ENCODE results near the gene EFCAB8.

Gene EFCAB8

DNA sequence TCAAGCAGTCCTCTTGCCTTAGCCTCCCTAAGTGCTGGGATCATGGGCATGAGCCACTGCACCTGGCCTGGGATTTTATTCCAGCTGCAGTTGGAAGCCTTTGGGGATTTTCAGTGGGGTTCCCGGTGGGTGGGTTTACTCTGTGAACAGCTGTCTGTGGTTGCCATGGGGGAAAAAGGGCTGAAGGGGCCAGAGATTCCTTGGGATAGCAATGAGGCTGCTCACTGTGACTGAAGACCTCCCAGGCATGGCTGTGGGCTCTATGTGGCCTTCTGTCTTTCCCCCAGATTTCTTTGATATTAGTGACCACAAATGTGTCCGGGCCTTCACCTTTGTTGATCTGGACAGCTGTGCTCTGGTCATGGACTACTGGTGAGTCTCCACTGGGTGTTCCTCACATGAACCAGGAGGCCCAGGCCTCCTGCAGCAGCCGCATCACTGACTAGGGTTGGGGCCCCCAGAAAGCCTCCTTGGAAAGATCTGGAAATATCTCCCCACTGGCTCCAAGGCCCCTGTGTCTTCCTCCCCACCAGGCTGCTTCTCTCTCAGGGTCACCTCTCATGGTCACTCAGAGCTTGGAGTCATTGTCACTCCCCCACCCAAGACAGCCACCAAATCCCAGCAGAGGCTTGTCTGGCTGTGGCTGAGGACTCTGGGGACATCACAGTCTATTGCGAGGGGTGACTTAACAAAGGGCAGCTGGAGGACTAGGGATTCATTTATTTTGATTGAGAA lies 33.4 kb downstream of the EFCAB8 start:
- no peak for DNase-seq (ENCODE audit: low read depth in 2 of 2)

DNA sequence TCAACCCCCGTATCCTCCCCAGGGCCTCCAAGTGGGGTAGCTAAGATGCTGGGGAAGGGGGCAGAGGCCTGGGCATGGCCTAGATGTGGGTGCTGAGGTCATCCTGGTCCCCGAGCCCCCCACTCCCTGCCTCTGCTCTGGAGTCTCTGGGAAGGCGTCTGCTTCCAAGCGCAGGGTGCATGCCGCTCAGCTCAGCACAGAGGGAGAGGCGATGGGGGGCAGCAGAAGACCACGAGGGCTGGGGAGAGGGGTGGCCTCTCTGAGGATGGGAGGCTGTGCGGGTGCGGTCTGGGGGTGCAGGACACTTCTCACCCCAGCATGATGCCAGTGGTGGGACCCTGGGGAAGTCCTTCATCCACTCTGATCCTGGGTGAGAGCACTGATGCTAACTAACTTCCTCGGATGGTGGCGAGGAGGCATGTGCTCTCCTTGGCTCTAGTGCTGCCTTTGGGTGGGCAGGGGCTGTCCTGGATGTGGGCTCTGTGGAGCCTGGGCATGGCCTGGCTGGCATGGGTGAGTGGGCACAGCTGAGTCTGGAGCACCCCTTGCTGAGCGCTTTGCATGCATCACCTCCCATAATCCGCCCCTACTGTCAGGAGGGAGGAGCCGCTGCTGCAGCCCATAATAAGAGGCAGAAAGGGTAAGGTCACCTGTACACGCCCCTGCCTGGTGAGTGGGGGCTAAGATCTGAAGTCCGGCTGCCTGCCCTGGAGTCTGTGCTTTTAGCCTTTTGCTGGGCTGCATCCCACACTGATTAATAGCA lies 34.7 kb downstream of the EFCAB8 start:
- DNase-seq (ENCODE audit: low read depth in 2 of 2), result no peak
- no peak overlapping the region for H3K4me3 ChIP-seq (replicated peaks in 1 of 2; ENCODE audit: low read depth in 2 of 2, low read length in 2 of 2)
- TF ChIP-seq, protein P1, sequence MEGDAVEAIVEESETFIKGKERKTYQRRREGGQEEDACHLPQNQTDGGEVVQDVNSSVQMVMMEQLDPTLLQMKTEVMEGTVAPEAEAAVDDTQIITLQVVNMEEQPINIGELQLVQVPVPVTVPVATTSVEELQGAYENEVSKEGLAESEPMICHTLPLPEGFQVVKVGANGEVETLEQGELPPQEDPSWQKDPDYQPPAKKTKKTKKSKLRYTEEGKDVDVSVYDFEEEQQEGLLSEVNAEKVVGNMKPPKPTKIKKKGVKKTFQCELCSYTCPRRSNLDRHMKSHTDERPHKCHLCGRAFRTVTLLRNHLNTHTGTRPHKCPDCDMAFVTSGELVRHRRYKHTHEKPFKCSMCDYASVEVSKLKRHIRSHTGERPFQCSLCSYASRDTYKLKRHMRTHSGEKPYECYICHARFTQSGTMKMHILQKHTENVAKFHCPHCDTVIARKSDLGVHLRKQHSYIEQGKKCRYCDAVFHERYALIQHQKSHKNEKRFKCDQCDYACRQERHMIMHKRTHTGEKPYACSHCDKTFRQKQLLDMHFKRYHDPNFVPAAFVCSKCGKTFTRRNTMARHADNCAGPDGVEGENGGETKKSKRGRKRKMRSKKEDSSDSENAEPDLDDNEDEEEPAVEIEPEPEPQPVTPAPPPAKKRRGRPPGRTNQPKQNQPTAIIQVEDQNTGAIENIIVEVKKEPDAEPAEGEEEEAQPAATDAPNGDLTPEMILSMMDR (IDR thresholded peaks at IDR 0.05; ENCODE audit: low read depth, low read length), result no peak

More for the DNA sequence above, 33.4 kb downstream of the EFCAB8 start:
- TF ChIP-seq, protein P1 (IDR thresholded peaks at IDR 0.05; ENCODE audit: low read depth, low read length), result no peak
- H3K4me3 ChIP-seq (replicated peaks in 1 of 2; ENCODE audit: low read depth in 2 of 2, low read length in 2 of 2), result no peak overlapping the region

DNA sequence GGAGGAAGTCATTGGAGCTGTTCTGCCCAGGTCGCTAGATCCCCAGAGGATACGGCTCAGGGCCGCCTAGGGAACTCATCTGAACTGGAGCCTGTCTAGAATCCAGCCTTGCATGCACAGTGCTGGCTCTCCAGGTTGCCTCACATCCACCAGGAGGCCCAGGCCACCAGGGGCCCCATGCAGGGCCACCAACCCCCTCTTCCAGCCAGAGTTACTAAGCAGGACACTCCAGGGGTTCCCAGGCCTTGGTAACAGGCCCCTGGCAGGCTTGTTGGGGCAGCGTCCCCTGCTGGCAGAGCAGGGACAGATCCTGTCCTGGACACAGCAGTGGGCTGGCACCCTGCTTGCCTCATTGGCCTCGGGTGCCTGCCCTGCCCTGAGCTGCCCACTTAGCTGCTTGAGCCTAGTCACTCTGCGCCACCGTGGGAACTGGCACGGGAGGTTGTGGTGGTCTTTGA lies 35.3 kb downstream of the EFCAB8 start:
- TF ChIP-seq, protein P1 (IDR thresholded peaks at IDR 0.05; ENCODE audit: low read depth, low read length), result peak; percentile 56
- peak; percentile 11 to 22 for DNase-seq (ENCODE audit: low read depth in 2 of 2)
- H3K4me3 ChIP-seq (replicated peaks in 1 of 2; ENCODE audit: low read depth in 2 of 2, low read length in 2 of 2), result no peak overlapping the region

DNA sequence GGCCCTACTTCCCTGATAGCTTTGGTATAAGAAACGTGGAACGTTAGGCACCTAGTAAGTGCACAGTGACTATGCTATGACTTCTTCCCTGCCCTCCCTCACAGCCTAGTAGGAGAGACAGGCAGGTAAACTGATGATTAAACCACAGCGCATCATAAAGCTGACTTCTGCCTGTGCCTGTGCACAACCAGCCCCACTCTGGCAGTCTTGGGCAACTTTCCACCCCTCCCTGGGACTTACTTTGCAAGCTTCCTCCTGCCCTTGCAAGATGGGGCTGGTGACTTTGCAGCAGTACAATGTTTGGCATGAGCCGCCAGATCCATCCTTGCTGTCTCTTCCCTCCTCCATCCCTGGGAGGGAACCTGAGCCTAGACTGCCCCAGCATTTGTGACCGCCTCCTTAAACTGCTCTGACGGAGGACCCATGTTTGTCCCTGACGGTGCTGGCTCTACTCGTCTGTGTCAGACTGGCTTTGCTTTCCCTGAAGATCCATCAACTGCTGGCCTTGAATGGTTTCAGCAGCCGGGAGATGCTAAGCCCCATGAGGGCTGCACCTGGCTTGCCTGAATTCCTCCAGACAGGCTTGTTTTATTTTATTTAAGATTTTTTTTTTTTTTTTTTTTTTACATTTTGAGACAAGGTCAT lies 36.1 kb downstream of the EFCAB8 start:
- no peak overlapping the region for H3K4me3 ChIP-seq (replicated peaks in 1 of 2; ENCODE audit: low read depth in 2 of 2, low read length in 2 of 2)
- TF ChIP-seq, protein P1 (IDR thresholded peaks at IDR 0.05; ENCODE audit: low read depth, low read length), result no peak
- DNase-seq (ENCODE audit: low read depth in 2 of 2), result no peak

DNA sequence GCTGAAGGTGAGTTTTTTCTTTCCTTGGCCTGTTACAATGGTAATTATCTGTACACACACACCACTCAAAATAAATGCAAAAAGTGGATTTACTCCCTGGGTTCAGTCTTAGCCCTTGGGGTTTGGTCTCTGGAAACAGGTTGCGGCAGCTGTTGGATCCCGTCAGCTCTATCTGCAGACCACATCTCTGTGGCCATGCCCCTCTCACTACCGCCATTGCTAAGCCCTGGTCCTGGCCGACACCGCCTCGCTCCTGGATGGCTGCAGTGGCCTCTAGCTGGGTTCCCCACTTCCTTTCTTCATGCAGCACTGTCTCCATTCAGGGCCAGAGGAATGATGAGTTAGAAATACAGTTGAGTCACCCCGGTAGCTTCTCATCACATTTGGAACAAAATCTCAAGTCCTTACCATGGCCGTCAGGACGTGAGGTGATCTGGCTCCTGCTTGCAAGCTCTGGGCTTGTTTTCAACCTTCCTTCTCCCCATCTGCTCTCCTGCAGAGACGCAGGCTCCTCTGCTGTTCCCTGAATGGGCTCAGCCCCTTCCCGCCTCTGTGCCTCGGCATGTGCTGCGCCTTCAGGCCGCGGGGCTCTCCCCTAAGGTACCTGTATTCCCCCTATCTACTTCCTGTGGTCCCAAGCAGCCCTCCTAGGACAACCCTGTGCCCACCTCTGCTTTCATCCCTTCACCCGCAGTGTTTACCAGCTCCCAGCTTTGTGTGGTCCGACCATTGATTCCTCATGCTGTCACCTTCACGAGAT lies 38.0 kb downstream of the EFCAB8 start:
- DNase-seq (ENCODE audit: low read depth in 2 of 2), result no peak
- H3K4me3 ChIP-seq (replicated peaks in 1 of 2; ENCODE audit: low read depth in 2 of 2, low read length in 2 of 2), result no peak overlapping the region
- TF ChIP-seq, protein P1 (IDR thresholded peaks at IDR 0.05; ENCODE audit: low read depth, low read length), result no peak

DNA sequence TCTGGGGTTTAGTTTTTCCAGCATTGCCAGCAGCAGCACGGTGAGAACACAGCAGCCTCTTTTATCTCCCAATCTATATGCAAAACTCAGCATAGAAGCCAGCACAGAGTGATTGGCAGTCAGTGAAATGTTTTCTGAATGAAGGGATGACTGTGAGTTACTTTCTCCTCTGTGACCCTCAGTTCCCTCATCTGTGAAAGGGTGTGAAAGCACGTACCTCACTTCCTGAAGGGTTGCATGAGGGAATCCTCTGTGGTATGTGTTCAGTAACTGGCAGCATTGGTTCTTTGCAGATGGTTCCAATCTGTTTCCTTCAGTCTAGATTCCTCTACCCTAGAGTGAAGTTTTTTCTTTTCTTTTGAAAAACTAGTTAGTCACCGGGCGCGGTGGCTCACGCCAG lies 40.0 kb downstream of the EFCAB8 start:
- DNase-seq (ENCODE audit: low read depth in 2 of 2), result peak; percentile 17 to 46
- TF ChIP-seq, protein P1 (IDR thresholded peaks at IDR 0.05; ENCODE audit: low read depth, low read length), result no peak
- no peak overlapping the region for H3K4me3 ChIP-seq (replicated peaks in 1 of 2; ENCODE audit: low read depth in 2 of 2, low read length in 2 of 2)
